ENCODE results near the gene TLE4.
A peak's percentile ranks its signal among the peaks of the same experiment; 100 is the strongest.

TLE4 gene

DNA sequence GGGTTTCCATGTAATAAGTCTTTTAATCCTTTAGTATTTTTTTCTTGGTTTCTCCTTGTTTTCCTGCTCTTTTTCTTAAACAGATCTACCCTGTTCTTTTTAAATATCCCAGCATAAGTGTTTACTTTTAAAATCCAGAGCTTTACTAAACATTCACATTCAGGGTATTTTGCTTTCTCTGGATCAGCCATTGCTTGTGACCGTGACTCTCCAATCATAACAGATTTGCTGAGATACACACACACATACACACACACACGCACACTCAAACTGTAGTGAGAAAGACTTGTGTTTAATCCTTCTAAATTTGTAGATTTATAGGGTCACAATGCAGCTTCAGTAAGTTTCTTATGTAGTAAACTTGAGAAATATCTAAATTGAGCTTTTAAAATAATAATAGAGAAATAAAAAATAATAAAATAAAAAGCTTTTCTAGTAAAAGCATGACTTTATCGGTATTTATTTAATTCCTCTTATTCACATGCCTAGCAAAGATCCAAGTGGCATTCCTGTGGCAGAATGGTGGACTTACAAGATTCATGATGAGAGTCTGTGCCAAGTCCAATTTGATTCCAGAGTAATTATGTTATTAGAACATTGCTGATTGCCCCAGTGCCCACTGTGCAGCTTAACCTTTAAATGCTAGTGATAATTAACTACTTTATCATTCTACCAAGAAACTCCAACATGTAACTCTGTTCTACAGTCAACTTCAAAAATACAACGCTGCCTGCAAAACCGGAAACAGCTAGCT is 129.0 kb downstream of the TLE4 start:
- H3K27ac ChIP-seq (replicated peaks) = no peak overlapping the region
- no peaks in the 10 kb centered on the region for H3K27me3 ChIP-seq (ENCODE audit: insufficient read depth, poor library complexity, severe bottlenecking)
- H3K4me3 ChIP-seq (replicated peaks; ENCODE audit: insufficient read depth, low read length) = no peak overlapping the region
- TF ChIP-seq, protein P1, sequence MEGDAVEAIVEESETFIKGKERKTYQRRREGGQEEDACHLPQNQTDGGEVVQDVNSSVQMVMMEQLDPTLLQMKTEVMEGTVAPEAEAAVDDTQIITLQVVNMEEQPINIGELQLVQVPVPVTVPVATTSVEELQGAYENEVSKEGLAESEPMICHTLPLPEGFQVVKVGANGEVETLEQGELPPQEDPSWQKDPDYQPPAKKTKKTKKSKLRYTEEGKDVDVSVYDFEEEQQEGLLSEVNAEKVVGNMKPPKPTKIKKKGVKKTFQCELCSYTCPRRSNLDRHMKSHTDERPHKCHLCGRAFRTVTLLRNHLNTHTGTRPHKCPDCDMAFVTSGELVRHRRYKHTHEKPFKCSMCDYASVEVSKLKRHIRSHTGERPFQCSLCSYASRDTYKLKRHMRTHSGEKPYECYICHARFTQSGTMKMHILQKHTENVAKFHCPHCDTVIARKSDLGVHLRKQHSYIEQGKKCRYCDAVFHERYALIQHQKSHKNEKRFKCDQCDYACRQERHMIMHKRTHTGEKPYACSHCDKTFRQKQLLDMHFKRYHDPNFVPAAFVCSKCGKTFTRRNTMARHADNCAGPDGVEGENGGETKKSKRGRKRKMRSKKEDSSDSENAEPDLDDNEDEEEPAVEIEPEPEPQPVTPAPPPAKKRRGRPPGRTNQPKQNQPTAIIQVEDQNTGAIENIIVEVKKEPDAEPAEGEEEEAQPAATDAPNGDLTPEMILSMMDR (IDR thresholded peaks at IDR 0.05; ENCODE audit: insufficient read depth, low read length) = no peak
- TF ChIP-seq GABPA (IDR thresholded peaks at IDR 0.05; ENCODE audit: low read depth) = no peak
- TF ChIP-seq, protein P2, sequence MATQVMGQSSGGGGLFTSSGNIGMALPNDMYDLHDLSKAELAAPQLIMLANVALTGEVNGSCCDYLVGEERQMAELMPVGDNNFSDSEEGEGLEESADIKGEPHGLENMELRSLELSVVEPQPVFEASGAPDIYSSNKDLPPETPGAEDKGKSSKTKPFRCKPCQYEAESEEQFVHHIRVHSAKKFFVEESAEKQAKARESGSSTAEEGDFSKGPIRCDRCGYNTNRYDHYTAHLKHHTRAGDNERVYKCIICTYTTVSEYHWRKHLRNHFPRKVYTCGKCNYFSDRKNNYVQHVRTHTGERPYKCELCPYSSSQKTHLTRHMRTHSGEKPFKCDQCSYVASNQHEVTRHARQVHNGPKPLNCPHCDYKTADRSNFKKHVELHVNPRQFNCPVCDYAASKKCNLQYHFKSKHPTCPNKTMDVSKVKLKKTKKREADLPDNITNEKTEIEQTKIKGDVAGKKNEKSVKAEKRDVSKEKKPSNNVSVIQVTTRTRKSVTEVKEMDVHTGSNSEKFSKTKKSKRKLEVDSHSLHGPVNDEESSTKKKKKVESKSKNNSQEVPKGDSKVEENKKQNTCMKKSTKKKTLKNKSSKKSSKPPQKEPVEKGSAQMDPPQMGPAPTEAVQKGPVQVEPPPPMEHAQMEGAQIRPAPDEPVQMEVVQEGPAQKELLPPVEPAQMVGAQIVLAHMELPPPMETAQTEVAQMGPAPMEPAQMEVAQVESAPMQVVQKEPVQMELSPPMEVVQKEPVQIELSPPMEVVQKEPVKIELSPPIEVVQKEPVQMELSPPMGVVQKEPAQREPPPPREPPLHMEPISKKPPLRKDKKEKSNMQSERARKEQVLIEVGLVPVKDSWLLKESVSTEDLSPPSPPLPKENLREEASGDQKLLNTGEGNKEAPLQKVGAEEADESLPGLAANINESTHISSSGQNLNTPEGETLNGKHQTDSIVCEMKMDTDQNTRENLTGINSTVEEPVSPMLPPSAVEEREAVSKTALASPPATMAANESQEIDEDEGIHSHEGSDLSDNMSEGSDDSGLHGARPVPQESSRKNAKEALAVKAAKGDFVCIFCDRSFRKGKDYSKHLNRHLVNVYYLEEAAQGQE (IDR thresholded peaks at IDR 0.05; ENCODE audit: insufficient replicate concordance, low read depth) = no peak
- TF ChIP-seq POLR2AphosphoS5 (IDR thresholded peaks at IDR 0.05; ENCODE audit: low read depth) = no peak
- DNase-seq (ENCODE audit: low read depth in 1 of 2, low spot score in 1 of 2) = no peak

DNA sequence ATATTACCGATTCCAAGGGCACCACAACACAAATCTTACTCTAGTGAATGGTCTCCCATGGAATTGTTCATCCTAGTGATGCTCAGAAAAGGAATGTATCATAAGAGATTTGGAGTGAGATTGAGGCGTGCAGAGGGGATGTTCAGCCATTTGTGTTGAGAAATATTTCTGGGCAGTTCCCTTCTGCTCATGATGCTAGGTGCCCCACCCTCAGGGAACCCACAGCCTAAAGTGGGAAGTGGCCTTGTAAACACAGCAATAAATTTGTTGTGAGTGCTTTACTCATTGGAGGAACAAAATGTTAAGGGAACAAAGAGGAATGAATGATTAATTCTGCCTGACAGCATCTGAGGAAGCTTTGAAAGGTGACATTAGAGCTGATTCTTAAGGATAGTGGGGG is 129.9 kb downstream of the TLE4 start:
- TF ChIP-seq SPI1 (IDR thresholded peaks at IDR 0.05; ENCODE audit: borderline replicate concordance, low read depth) = peak; percentile 95
- TF ChIP-seq GABPA (IDR thresholded peaks at IDR 0.05; ENCODE audit: low read depth) = no peak
- no peak overlapping the region for H3K4me3 ChIP-seq (replicated peaks; ENCODE audit: insufficient read depth, low read length)
- peak; percentile 26 to 88 for DNase-seq (ENCODE audit: low read depth in 1 of 2, low spot score in 1 of 2)
- no peak overlapping the region for H3K27ac ChIP-seq (replicated peaks)
- H3K27me3 ChIP-seq (ENCODE audit: insufficient read depth, poor library complexity, severe bottlenecking) = no peaks in the 10 kb centered on the region

DNA sequence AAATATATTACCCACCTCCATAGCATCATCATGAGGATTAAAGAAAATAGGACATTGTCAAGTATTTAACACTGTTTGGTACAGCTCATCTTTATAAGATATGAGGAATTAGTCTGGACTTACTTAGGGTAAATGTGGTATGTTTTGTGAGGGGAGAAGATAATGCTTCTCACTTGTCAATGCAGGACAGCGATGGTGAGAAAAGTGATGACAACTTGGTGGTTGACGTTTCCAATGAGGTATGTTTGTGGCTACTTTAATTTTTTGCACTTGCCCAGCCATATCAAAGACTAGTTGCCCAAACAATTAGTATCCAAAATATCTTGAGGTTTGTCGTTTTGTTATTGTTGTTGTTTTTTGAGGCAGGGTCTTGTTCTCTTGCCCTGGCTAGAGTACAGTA is 133.9 kb downstream of the TLE4 start:
- no peaks in the 10 kb centered on the region for H3K27me3 ChIP-seq (ENCODE audit: insufficient read depth, poor library complexity, severe bottlenecking)
- no peak overlapping the region for H3K27ac ChIP-seq (replicated peaks)
- DNase-seq (ENCODE audit: low read depth in 1 of 2, low spot score in 1 of 2) = no peak
- H3K4me3 ChIP-seq (replicated peaks; ENCODE audit: insufficient read depth, low read length) = no peak overlapping the region
- TF ChIP-seq SPI1 (IDR thresholded peaks at IDR 0.05; ENCODE audit: borderline replicate concordance, low read depth) (no peak), POLR2AphosphoS5 (IDR thresholded peaks at IDR 0.05; ENCODE audit: low read depth) (no peak), GABPA (IDR thresholded peaks at IDR 0.05; ENCODE audit: low read depth) (no peak)
- TF ChIP-seq, protein P2 (IDR thresholded peaks at IDR 0.05; ENCODE audit: insufficient replicate concordance, low read depth) = no peak
- TF ChIP-seq, protein P1 (IDR thresholded peaks at IDR 0.05; ENCODE audit: insufficient read depth, low read length) = no peak

DNA sequence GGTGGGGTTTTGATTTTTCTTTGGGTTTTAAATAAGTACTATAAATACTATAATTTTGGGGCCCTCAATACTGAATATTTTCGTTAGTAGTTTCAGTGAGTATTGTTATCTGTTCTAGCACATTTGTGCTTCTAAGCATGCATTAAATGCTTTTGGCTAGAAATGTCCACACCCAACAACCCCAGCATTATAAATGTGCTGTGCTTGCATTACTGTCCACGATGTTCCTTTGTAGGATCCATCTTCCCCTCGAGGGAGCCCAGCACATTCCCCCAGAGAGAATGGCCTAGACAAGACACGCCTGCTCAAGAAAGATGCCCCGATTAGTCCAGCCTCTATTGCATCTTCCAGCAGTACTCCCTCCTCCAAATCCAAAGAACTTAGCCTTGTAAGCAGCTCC is 134.7 kb downstream of the TLE4 start:
- Histone ChIP-seq H3K4me3 (replicated peaks; ENCODE audit: insufficient read depth, low read length) (no peak overlapping the region), H3K27me3 (ENCODE audit: insufficient read depth, poor library complexity, severe bottlenecking) (no peaks in the 10 kb centered on the region), H3K27ac (replicated peaks) (no peak overlapping the region)
- no peak for DNase-seq (ENCODE audit: low read depth in 1 of 2, low spot score in 1 of 2)
- TF ChIP-seq GABPA (IDR thresholded peaks at IDR 0.05; ENCODE audit: low read depth) = no peak
- TF ChIP-seq, protein P2 (IDR thresholded peaks at IDR 0.05; ENCODE audit: insufficient replicate concordance, low read depth) = no peak
- no peak for TF ChIP-seq POLR2AphosphoS5 (IDR thresholded peaks at IDR 0.05; ENCODE audit: low read depth)
- no peak for TF ChIP-seq SPI1 (IDR thresholded peaks at IDR 0.05; ENCODE audit: borderline replicate concordance, low read depth)
- TF ChIP-seq, protein P1 (IDR thresholded peaks at IDR 0.05; ENCODE audit: insufficient read depth, low read length) = no peak

All from HL-60 (cell line).